ENCODE results near the gene STK32B. TPM values are rescaled to one million over a fixed set of nuclear protein-coding genes. Genes with fewer than 3 reads are reported as not detected.

Gene STK32B
- total and polyA plus RNA-seq, 2 of the 8 experiments (the other 6 are each of a cell fraction or from before 2014, with no cell fraction given), result 2.3 to 2.5 TPM

DNA sequence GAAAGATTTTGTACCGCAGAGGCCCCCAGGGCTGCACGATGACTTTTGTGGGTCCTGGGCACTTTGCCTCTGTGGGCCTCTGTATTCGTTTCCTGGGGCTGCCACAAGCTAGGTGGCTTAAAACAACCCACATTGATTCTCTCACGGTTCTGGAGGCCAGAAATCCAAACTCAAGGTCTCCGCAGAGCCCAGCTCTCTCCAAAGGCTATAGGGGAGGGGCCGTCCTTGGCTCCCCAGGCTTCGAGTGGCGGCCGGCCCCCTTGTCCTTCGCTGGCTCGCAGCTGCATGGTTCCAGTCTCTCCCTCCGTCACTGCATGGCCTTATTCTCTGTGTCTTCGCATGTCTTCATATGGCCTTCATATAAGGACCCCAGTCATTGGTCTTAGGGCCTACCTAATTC, 415.8 kb downstream of the STK32B start:
- Histone ChIP-seq H3K79me1 (ENCODE audit: low read depth, low read length) (no peaks in the 10 kb centered on the region), H4K8ac (ENCODE audit: extremely low read depth, insufficient read depth, low read length) (no peak overlapping the region), H3K56ac (replicated peaks; ENCODE audit: insufficient read length, low read depth, low read length) (no peak overlapping the region), H3K14ac (ENCODE audit: insufficient read length) (no peak overlapping the region), H3K4me1 (replicated peaks in 1 of 4; ENCODE audit: control insufficient read depth in 3 of 4, insufficient read depth in 4 of 4, low read length in 3 of 4) (no peaks in the 10 kb centered on the region), H3K23ac (ENCODE audit: insufficient read length) (no peak overlapping the region), H2BK5ac (ENCODE audit: low read depth, low read length) (no peak overlapping the region), H3K4me2 (ENCODE audit: insufficient read depth in 1 of 2, low read depth in 2 of 2, low read length in 2 of 2) (no peak overlapping the region), H2BK15ac (ENCODE audit: low read length) (no peak overlapping the region), H2AFZ (ENCODE audit: low read length) (no peak overlapping the region), H2BK12ac (ENCODE audit: low read depth, low read length) (no peak overlapping the region), H3K18ac (ENCODE audit: extremely low read depth, low read length) (no peak overlapping the region), H3K9me3 (ENCODE audit: insufficient read depth in 2 of 2, low read depth in 1 of 2, low read length in 1 of 2) (no peaks in the 10 kb centered on the region), H3K79me2 (ENCODE audit: control insufficient read depth in 1 of 2, insufficient read depth in 2 of 2, low read length in 2 of 2) (no peaks in the 10 kb centered on the region; a peak in 1 of 4 replicates), H2BK20ac (ENCODE audit: low read length) (no peak overlapping the region), H3K4me3 (ENCODE audit: extremely low read depth in 1 of 4, insufficient read depth in 2 of 4, low read depth in 3 of 4, low read length in 4 of 4) (no peak overlapping the region), H3K9ac (replicated peaks in 1 of 4; ENCODE audit: extremely low read depth in 1 of 4, low read depth in 3 of 4, low read length in 3 of 4) (no peak overlapping the region), H2AK5ac (ENCODE audit: low read depth, low read length) (no peak overlapping the region), H3K4ac (replicated peaks; ENCODE audit: insufficient read length, low read depth, low read length) (no peak overlapping the region), H3K36me3 (ENCODE audit: control insufficient read depth in 2 of 4, insufficient read depth in 4 of 4, low read length in 3 of 4) (no peaks in the 10 kb centered on the region), H3K27me3 (replicated peaks in 1 of 4; ENCODE audit: control insufficient read depth in 3 of 4, extremely low read depth in 1 of 4, insufficient read depth in 3 of 4, low read length in 3 of 4) (no peaks in the 10 kb centered on the region), H4K20me1 (replicated peaks in 1 of 2; ENCODE audit: control insufficient read depth in 1 of 2, insufficient read depth in 2 of 2, low read length in 2 of 2) (no peaks in the 10 kb centered on the region), H2BK120ac (replicated peaks; ENCODE audit: low read depth, low read length) (no peak overlapping the region), H4K5ac (ENCODE audit: insufficient read length, low read depth, low read length) (no peak overlapping the region), H3K27ac (ENCODE audit: low read depth, low read length) (no peak overlapping the region), H3K23me2 (ENCODE audit: low read depth, low read length) (peaks cover 2% of the 10 kb centered on the region; the same call in 1 of the 2 replicates), H4K91ac (replicated peaks; ENCODE audit: insufficient read length, low read length) (no peak overlapping the region)
- ChIA-PET POLR2A (ENCODE audit: partially characterized antibody) (no interaction called here), CTCF (ENCODE audit: partially characterized antibody) (interaction anchor here (0.9 to 1.9 kb wide), 5 partner anchors 11 to 416 kb away, joined by 3 to 8 read pairs (median 4); no protein-coding TSS in a partner anchor)
- TF ChIP-seq CHD2 (IDR thresholded peaks at IDR 0.05; ENCODE audit: low read length) (no peak), EGR1 (IDR thresholded peaks at IDR 0.05; ENCODE audit: borderline replicate concordance, low read depth, low read length) (no peak), SUZ12 (IDR thresholded peaks at IDR 0.05; ENCODE audit: low read length) (no peak), KDM5A (IDR thresholded peaks at IDR 0.05; ENCODE audit: low read length) (no peak)
- 88% methylated on average over 13 of the region's 13 CpGs; no CpG with 5 or more reads in 1 of the 2 experiments for WGBS, 2 experiments (ENCODE audit: extremely low coverage in 1 of 2, insufficient coverage in 1 of 2, insufficient read length in 1 of 2, insufficient replicate concordance in 2 of 2, low coverage in 1 of 2, low lambda C conversion rate in 2 of 2, missing lambda C conversion rate in 1 of 2)
- no peak for DNase-seq (ENCODE audit: low read depth in 1 of 2, low spot score in 2 of 2)
- FAIRE-seq, result no peak

Data from H1 (cell line).